GM06990 (cell line): ENCODE results near the gene GDPD5.

Experiments used
- DNase-seq: peaks from one replicate; pipeline ENCODE4 v3.0.0-alpha.2; 2011; ENCODE audit not compliant: insufficient read length; ENCODE audit errors: extremely low read depth
- H3K27me3 ChIP-seq: replicated peaks from 2 replicates; pipeline ENCODE4 v1.6.0; 2011; ENCODE audit warnings: low read length; ENCODE audit not compliant: control insufficient read depth, insufficient read depth
- H3K36me3 ChIP-seq: 2 replicates; pipeline ENCODE4 v1.5.1; 2011; ENCODE audit warnings: low read length; ENCODE audit not compliant: control insufficient read depth, insufficient read depth
- H3K4me3 ChIP-seq: replicated peaks from 2 replicates; pipeline ENCODE4 v1.5.1; 2011; ENCODE audit warnings: low read depth, mild to moderate bottlenecking, control low read depth, low read length
- CTCF ChIP-seq: IDR thresholded peaks from 2 replicates; pipeline ENCODE4 v1.5.1; 2011; ENCODE audit warnings: low read length, control low read depth, mild to moderate bottlenecking, inconsistent platforms; ENCODE audit not compliant: insufficient read depth, poor library complexity, severe bottlenecking

The GDPD5 gene

GRCh38 chr11:75563978-75564552 is 38.3 kb upstream of the GDPD5 start:
- DNase-seq = no peak
- Histone ChIP-seq H3K4me3 (no peak overlapping the region), H3K36me3 (peaks cover 3% of the 10 kb centered on the region), H3K27me3 (no peaks in the 10 kb centered on the region)
- no peak for TF ChIP-seq CTCF

- Histone ChIP-seq H3K27me3 (no peaks in the 10 kb centered on the region), H3K4me3 (peak overlapping the region; percentile 81), H3K36me3 (no peaks in the 10 kb centered on the region; the same call in 1 of the 2 replicates)
- DNase-seq = no peak
- no peak for TF ChIP-seq CTCF
Measured at GRCh38 chr11:75563501-75563977, 37.8 kb upstream of the GDPD5 start.

- peak overlapping the region; percentile 81 for H3K4me3 ChIP-seq
Measured at GRCh38 chr11:75562836-75563484, 37.2 kb upstream of the GDPD5 start.

GRCh38 chr11:75562048-75562835 is 36.5 kb upstream of the GDPD5 start, which contains the start of gene SERPINH1:
Gene SERPINH1 (plus strand): TSS chr11:75562253. CDS start chr11:75566350, 4,097 bp downstream.
- no peaks in the 10 kb centered on the region; the same call in 1 of the 2 replicates for H3K36me3 ChIP-seq
- H3K4me3 ChIP-seq = peak within 1 kb of the TSS; percentile 81
- no peaks in the 10 kb centered on the region for H3K27me3 ChIP-seq
- TF ChIP-seq CTCF = no peak
- DNase-seq = peak; percentile 66

More at GRCh38 chr11:75562836-75563484, 37.2 kb upstream of the GDPD5 start:
- TF ChIP-seq CTCF = no peak
- DNase-seq = no peak
- Histone ChIP-seq H3K27me3 (no peaks in the 10 kb centered on the region), H3K36me3 (no peaks in the 10 kb centered on the region; the same call in 1 of the 2 replicates)

GRCh38 chr11:75561426-75562047 is 35.8 kb upstream of the GDPD5 start:
- H3K4me3 ChIP-seq = peak overlapping the region; percentile 81
- no peak for TF ChIP-seq CTCF
- DNase-seq = peak; percentile 62

More at GRCh38 chr11:75561426-75562047, 35.8 kb upstream of the GDPD5 start:
- Histone ChIP-seq H3K36me3 (no peaks in the 10 kb centered on the region; the same call in 1 of the 2 replicates), H3K27me3 (no peaks in the 10 kb centered on the region)
